ENCODE results near the gene SLC4A3.

DNA sequence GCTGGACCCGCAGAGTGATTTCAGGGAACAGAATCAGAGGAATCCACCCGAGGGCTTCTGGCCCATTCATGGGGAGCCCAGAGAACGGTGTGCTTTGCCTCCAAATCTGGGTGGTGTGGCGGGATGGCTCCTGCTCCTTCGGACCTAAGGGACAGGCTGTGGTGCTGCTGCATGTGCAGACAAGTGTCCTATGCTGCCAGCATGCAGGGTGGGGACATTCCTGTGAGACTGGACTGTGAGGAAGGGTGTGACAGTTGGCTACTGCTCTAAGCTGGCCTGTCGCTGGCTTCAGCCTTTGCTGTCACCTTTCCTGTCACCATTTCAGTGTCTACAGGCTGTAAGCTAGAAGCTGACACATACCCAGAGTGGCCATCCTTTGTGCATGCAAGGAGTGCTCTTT lies 2.9 kb upstream of the SLC4A3 start:
- TF ChIP-seq POLR2A (IDR thresholded peaks at IDR 0.05), result no peak
- TF ChIP-seq, protein P1, sequence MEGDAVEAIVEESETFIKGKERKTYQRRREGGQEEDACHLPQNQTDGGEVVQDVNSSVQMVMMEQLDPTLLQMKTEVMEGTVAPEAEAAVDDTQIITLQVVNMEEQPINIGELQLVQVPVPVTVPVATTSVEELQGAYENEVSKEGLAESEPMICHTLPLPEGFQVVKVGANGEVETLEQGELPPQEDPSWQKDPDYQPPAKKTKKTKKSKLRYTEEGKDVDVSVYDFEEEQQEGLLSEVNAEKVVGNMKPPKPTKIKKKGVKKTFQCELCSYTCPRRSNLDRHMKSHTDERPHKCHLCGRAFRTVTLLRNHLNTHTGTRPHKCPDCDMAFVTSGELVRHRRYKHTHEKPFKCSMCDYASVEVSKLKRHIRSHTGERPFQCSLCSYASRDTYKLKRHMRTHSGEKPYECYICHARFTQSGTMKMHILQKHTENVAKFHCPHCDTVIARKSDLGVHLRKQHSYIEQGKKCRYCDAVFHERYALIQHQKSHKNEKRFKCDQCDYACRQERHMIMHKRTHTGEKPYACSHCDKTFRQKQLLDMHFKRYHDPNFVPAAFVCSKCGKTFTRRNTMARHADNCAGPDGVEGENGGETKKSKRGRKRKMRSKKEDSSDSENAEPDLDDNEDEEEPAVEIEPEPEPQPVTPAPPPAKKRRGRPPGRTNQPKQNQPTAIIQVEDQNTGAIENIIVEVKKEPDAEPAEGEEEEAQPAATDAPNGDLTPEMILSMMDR (IDR thresholded peaks at IDR 0.05 in 8 of 11, conservative IDR thresholded peaks at IDR 0.05 in 3 of 11), result no peak

Measured in spleen (tissue), 7 donors.